HEK293 (cell line): ENCODE data around the gene ZNF565.

Source experiments
- CTCF ChIP-seq: fragments of 450-650 bp; formaldehyde crosslinking; IDR thresholded peaks from 2 replicates; pipeline ENCODE4 v1.5.1; 2016; ENCODE audit warnings: missing biosample characterization, missing genetic modification characterization
- ZNF792 ChIP-seq: fragments of 450-650 bp; formaldehyde crosslinking; IDR thresholded peaks from 2 replicates; pipeline ENCODE4 v1.5.1; 2016; ENCODE audit warnings: missing biosample characterization, missing genetic modification characterization

GRCh38 chr19:36163813-36164212, 50.7 kb downstream of the ZNF565 start:
- TF ChIP-seq CTCF (tag by site-specific recombination) (no peak), ZNF792 (tag by site-specific recombination) (no peak)
